Vagina (tissue), 2 donors: ENCODE results near the gene LIPE. TPM values are rescaled to one million over a fixed set of nuclear protein-coding genes. Genes with fewer than 3 reads are reported as not detected.
A peak's percentile ranks its signal among the peaks of the same experiment; 100 is the strongest.

Experiments
- DNase-seq, 2 donors: peaks; one replicate each; pipeline ENCODE4 v3.0.0-alpha.2; 2017; ENCODE audit errors: extremely low spot score in 2 of 2
- H3K27ac ChIP-seq: fragments of 200-600 bp; sonication (generic); one replicate; pipeline ENCODE4 v1.5.1; 2019
- H3K27me3 ChIP-seq: fragments of 200-600 bp; sonication (generic); one replicate; pipeline ENCODE4 v1.5.1; 2019
- H3K36me3 ChIP-seq, 2 donors: fragments of 200-600 bp; sonication (generic); one replicate each; pipeline ENCODE4 v1.5.1; 2017 to 2019
- H3K4me1 ChIP-seq: fragments of 200-600 bp; sonication (generic); one replicate; pipeline ENCODE4 v1.5.1; 2019
- H3K4me3 ChIP-seq, 2 donors: fragments of 200-600 bp; sonication (generic); 1 replicate in 1 of 2; 2 replicates in 1 of 2; pipeline ENCODE4 v1.5.1; 2016 to 2019
- H3K9me3 ChIP-seq: fragments of 200-600 bp; sonication (generic); one replicate; pipeline ENCODE4 v1.5.1; 2019
- POLR2A ChIP-seq, 2 donors: fragments of 450-650 bp; IDR thresholded peaks; one replicate each; pipeline ENCODE4 v1.6.1; 2017; ENCODE audit warnings: antibody characterized with exemption in 2 of 2, mild to moderate bottlenecking in 2 of 2, moderate library complexity in 2 of 2
- POLR2AphosphoS5 ChIP-seq, 2 donors: sonication (generic); formaldehyde crosslinking; IDR thresholded peaks; one replicate each; pipeline ENCODE4 v1.9.0; 2017; ENCODE audit warnings: antibody characterized with exemption in 2 of 2, mild to moderate bottlenecking in 2 of 2, low read depth in 1 of 2; ENCODE audit not compliant: insufficient read depth in 1 of 2
- intact Hi-C: fragments of 100-400 bp; cut with DNase I; formaldehyde crosslinking; loops from one replicate; pipeline ENCODE4 v1.15.1; 2023
- total RNA-seq: library from RNA; depleted of rRNA; stranded (reverse); fragments of >200 nt; gene quantifications from one replicate; pipeline ENCODE4 v1.2.3, GENCODE V29; 2016
- TF ChIP-seq, protein P1 (sequence below), 3 experiments: fragments of 450-650 bp in 2 of 3; fragments of 200-600 bp in 1 of 3; sonication (generic) in 1 of 3; IDR thresholded peaks; one replicate each; pipeline ENCODE4 v1.5.1; 2017 to 2019; ENCODE audit warnings: antibody characterized with exemption in 3 of 3, mild to moderate bottlenecking in 2 of 3, moderate library complexity in 2 of 3

Gene LIPE
- total RNA-seq, 1 donor from 2014 or later = 102 TPM

- no peak for DNase-seq
- peaks cover 7% of the 10 kb centered on the region for H3K27me3 ChIP-seq
- no peaks in the 10 kb centered on the region for H3K9me3 ChIP-seq
- H3K27ac ChIP-seq = no peak overlapping the region
- H3K36me3 ChIP-seq = no peaks in the 10 kb centered on the region
- TF ChIP-seq, protein P1, sequence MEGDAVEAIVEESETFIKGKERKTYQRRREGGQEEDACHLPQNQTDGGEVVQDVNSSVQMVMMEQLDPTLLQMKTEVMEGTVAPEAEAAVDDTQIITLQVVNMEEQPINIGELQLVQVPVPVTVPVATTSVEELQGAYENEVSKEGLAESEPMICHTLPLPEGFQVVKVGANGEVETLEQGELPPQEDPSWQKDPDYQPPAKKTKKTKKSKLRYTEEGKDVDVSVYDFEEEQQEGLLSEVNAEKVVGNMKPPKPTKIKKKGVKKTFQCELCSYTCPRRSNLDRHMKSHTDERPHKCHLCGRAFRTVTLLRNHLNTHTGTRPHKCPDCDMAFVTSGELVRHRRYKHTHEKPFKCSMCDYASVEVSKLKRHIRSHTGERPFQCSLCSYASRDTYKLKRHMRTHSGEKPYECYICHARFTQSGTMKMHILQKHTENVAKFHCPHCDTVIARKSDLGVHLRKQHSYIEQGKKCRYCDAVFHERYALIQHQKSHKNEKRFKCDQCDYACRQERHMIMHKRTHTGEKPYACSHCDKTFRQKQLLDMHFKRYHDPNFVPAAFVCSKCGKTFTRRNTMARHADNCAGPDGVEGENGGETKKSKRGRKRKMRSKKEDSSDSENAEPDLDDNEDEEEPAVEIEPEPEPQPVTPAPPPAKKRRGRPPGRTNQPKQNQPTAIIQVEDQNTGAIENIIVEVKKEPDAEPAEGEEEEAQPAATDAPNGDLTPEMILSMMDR (IDR thresholded peaks at IDR 0.05) = no peak
- no peak for TF ChIP-seq POLR2A (IDR thresholded peaks at IDR 0.05)
- TF ChIP-seq POLR2AphosphoS5 (IDR thresholded peaks at IDR 0.05; ENCODE audit: insufficient read depth in 1 of 2, low read depth in 1 of 2) = no peak
- intact Hi-C loops = no loop called here
- H3K4me1 ChIP-seq = peaks cover 37% of the 10 kb centered on the region
- peak overlapping the region; percentile 50 to 57 for H3K4me3 ChIP-seq
These were observed 4.9 kb downstream of the LIPE start for GRCh38 chr19:42422092-42422900.

- no peak overlapping the region for H3K27ac ChIP-seq
- H3K4me3 ChIP-seq = no peak overlapping the region
- DNase-seq = no peak
- intact Hi-C loops = no loop called here
- H3K27me3 ChIP-seq = peaks cover 7% of the 10 kb centered on the region
- H3K4me1 ChIP-seq = peaks cover 37% of the 10 kb centered on the region
- H3K36me3 ChIP-seq = no peaks in the 10 kb centered on the region
- no peaks in the 10 kb centered on the region for H3K9me3 ChIP-seq
- TF ChIP-seq POLR2AphosphoS5 (IDR thresholded peaks at IDR 0.05; ENCODE audit: insufficient read depth in 1 of 2, low read depth in 1 of 2) (peak in 1 of 2 donors; percentile 37), POLR2A (IDR thresholded peaks at IDR 0.05) (no peak)
These were observed 5.6 kb downstream of the LIPE start for GRCh38 chr19:42421591-42422031.

DNA sequence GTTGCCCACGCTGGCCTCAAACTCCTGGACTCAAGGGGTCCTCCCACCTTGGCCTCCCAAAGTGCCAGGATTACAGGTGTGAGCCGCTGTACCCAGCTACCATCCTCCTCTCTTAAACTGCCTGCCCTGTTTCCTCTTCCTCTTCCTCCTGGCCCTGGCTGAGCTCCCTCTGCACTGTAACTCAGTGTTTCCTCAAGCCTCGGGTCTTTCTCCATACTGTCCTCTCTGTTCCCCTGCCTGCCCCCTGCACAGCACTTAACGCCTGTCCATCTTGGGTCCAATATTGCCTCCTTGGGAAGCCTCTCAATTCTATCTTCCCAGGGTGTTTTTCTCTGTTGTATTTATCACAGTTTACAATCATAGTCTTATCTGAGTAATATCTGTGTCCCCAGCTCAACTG lies 6.1 kb downstream of the LIPE start:
- DNase-seq = no peak
- no peaks in the 10 kb centered on the region for H3K9me3 ChIP-seq
- no peak overlapping the region for H3K27ac ChIP-seq
- peaks cover 37% of the 10 kb centered on the region for H3K4me1 ChIP-seq
- H3K36me3 ChIP-seq = no peaks in the 10 kb centered on the region
- peaks cover 7% of the 10 kb centered on the region for H3K27me3 ChIP-seq
- no peak for TF ChIP-seq POLR2AphosphoS5 (IDR thresholded peaks at IDR 0.05; ENCODE audit: insufficient read depth in 1 of 2, low read depth in 1 of 2)
- TF ChIP-seq POLR2A (IDR thresholded peaks at IDR 0.05) = no peak
- TF ChIP-seq, protein P1 (IDR thresholded peaks at IDR 0.05) = no peak
- intact Hi-C loops = no loop called here
- H3K4me3 ChIP-seq = no peak overlapping the region

- peaks cover 37% of the 10 kb centered on the region for H3K4me1 ChIP-seq
- no peak overlapping the region for H3K27ac ChIP-seq
- peaks cover 7% of the 10 kb centered on the region for H3K27me3 ChIP-seq
- H3K36me3 ChIP-seq = no peaks in the 10 kb centered on the region
- intact Hi-C loops = no loop called here
- TF ChIP-seq, protein P1 (IDR thresholded peaks at IDR 0.05) = peak in 2 of 3 experiments; percentile 23 to 24
- TF ChIP-seq POLR2AphosphoS5 (IDR thresholded peaks at IDR 0.05; ENCODE audit: insufficient read depth in 1 of 2, low read depth in 1 of 2) (no peak), POLR2A (IDR thresholded peaks at IDR 0.05) (no peak)
- no peak overlapping the region for H3K4me3 ChIP-seq
- DNase-seq = no peak
- H3K9me3 ChIP-seq = no peaks in the 10 kb centered on the region
These were observed 7.1 kb downstream of the LIPE start for GRCh38 chr19:42420055-42420544.

- H3K4me1 ChIP-seq = peaks cover 32% of the 10 kb centered on the region
- no peak overlapping the region for H3K27ac ChIP-seq
- no peak overlapping the region for H3K4me3 ChIP-seq
These were observed 7.9 kb downstream of the LIPE start for GRCh38 chr19:42419309-42419708.

More at GRCh38 chr19:42419309-42419708, 7.9 kb downstream of the LIPE start:
- Histone ChIP-seq H3K9me3 (no peaks in the 10 kb centered on the region), H3K27me3 (peaks cover 4% of the 10 kb centered on the region), H3K36me3 (no peaks in the 10 kb centered on the region)
- intact Hi-C loops = no loop called here
- DNase-seq = no peak
- TF ChIP-seq, protein P1 (IDR thresholded peaks at IDR 0.05) = no peak
- no peak for TF ChIP-seq POLR2A (IDR thresholded peaks at IDR 0.05)
- TF ChIP-seq POLR2AphosphoS5 (IDR thresholded peaks at IDR 0.05; ENCODE audit: insufficient read depth in 1 of 2, low read depth in 1 of 2) = no peak
